CD8-positive, alpha-beta memory T cell (primary cell): ENCODE data around the gene AIF1L. TPM values are rescaled to one million over a fixed set of nuclear protein-coding genes. Genes with fewer than 3 reads are reported as not detected.

ENCODE experiments used
- CTCF ChIA-PET: fragments of 350-600 bp; sonication (Branson Sonifier 250); formaldehyde crosslinking; loops from one replicate; lab custom pipeline; 2021; ENCODE audit warnings: antibody characterized with exemption; lab: Charles Lee
- POLR2A ChIA-PET: fragments of 350-600 bp; sonication (Branson Sonifier 250); formaldehyde crosslinking; loops from one replicate; lab custom pipeline; 2021; ENCODE audit warnings: antibody characterized with exemption; lab: Charles Lee
- DNase-seq, 5 donors: peaks; one replicate each; pipeline versions ENCODE4 v3.0.0 to v3.0.0-alpha.2; 2020 to 2022; ENCODE audit warnings: mixed read lengths in 1 of 5
- H3K27ac ChIP-seq: one replicate; pipeline ENCODE4 v1.7.0; 2013; ENCODE audit warnings: low read depth, mild to moderate bottlenecking, low read length, moderate library complexity
- H3K27me3 ChIP-seq: 2 replicates; pipeline ENCODE4 v1.7.0; 2013; ENCODE audit warnings: low read length, mild to moderate bottlenecking; ENCODE audit not compliant: insufficient read depth, poor library complexity, severe bottlenecking
- H3K36me3 ChIP-seq: 2 replicates; pipeline ENCODE4 v1.7.0; 2013; ENCODE audit warnings: mild to moderate bottlenecking, low read length, moderate library complexity; ENCODE audit not compliant: insufficient read depth
- H3K4me1 ChIP-seq: 2 replicates; pipeline ENCODE4 v1.7.0; 2013; ENCODE audit warnings: mild to moderate bottlenecking, low read length, moderate library complexity; ENCODE audit not compliant: insufficient read depth
- H3K4me3 ChIP-seq: 2 replicates; pipeline ENCODE4 v1.7.0; 2013; ENCODE audit warnings: mild to moderate bottlenecking, low read length
- H3K9me3 ChIP-seq: 2 replicates; pipeline ENCODE4 v1.7.0; 2013; ENCODE audit warnings: mild to moderate bottlenecking, low read length
- H3K27ac Mint-ChIP-seq, 8 donors: one replicate each; pipeline ENCODE4 v1.8.0; 2020 to 2021; ENCODE audit warnings: mixed read lengths in 8 of 8, mild to moderate bottlenecking in 6 of 8, inconsistent platforms in 3 of 8, moderate library complexity in 3 of 8
- H3K27me3 Mint-ChIP-seq, 2 donors: one replicate each; pipeline ENCODE4 v1.8.0; 2020 to 2021; ENCODE audit warnings: mixed read lengths in 2 of 2, mild to moderate bottlenecking in 1 of 2, moderate library complexity in 1 of 2
- H3K36me3 Mint-ChIP-seq, 3 donors: one replicate each; pipeline ENCODE4 v1.8.0; 2020 to 2021; ENCODE audit warnings: mixed read lengths in 3 of 3, inconsistent platforms in 1 of 3, mild to moderate bottlenecking in 1 of 3
- H3K4me1 Mint-ChIP-seq, 3 donors: one replicate each; pipeline ENCODE4 v1.8.0; 2020 to 2021; ENCODE audit warnings: mixed read lengths in 3 of 3, inconsistent platforms in 1 of 3, mild to moderate bottlenecking in 1 of 3
- H3K4me3 Mint-ChIP-seq, 7 donors: one replicate each; pipeline ENCODE4 v1.8.0; 2020 to 2021; ENCODE audit warnings: mixed read lengths in 7 of 7, mild to moderate bottlenecking in 6 of 7, moderate library complexity in 4 of 7, inconsistent platforms in 2 of 7
- H3K9me3 Mint-ChIP-seq, 5 donors: one replicate each; pipeline ENCODE4 v1.8.0; 2020 to 2022; ENCODE audit warnings: mixed read lengths in 5 of 5, mild to moderate bottlenecking in 3 of 5, moderate library complexity in 2 of 5, inconsistent platforms in 1 of 5
- polyA plus RNA-seq: library from polyadenylated mRNA; unstranded; fragments of 300-500 nt; fragmentation: Illumina TruSeq; gene quantifications from one replicate; pipeline ENCODE4 v1.2.3, GENCODE V29; 2021
- total RNA-seq, 2 experiments: library from RNA; stranded (reverse); gene quantifications; one replicate each; pipeline ENCODE4 v1.2.3, GENCODE V29; 2021

Gene AIF1L
- total and polyA plus RNA-seq, 3 experiments from 2014 or later: 0.27 to 0.48 TPM; not detected in 1

GRCh38 chr9:131092548-131093440, 3.5 kb upstream of the AIF1L start:
- H3K27ac Mint-ChIP-seq: peak overlapping the region in 1 of 8 donors; percentile 32
- H3K27me3 ChIP-seq: peaks cover 33% of the 10 kb centered on the region
- CTCF ChIA-PET: no interaction called here
- H3K36me3 ChIP-seq: no peaks in the 10 kb centered on the region
- no peak overlapping the region for H3K4me3 ChIP-seq
- no peaks in the 10 kb centered on the region for H3K4me1 ChIP-seq
- no peaks in the 10 kb centered on the region for H3K36me3 Mint-ChIP-seq
- peaks cover 17 to 40% of the 10 kb centered on the region in 2 donors for H3K27me3 Mint-ChIP-seq
- no peak for DNase-seq
- no peaks in the 10 kb centered on the region for H3K9me3 Mint-ChIP-seq
- no peak overlapping the region for H3K4me3 Mint-ChIP-seq
- H3K27ac ChIP-seq: no peak overlapping the region
- H3K4me1 Mint-ChIP-seq: peaks cover 4 to 9% (median 6%) of the 10 kb centered on the region in 3 donors
- no peaks in the 10 kb centered on the region for H3K9me3 ChIP-seq
- POLR2A ChIA-PET: no interaction called here

GRCh38 chr9:131094015-131094414, 2.3 kb upstream of the AIF1L start:
- Mint-ChIP-seq H3K27me3 (peaks cover 20 to 39% of the 10 kb centered on the region in 2 donors), H3K4me1 (peaks cover 4 to 9% (median 6%) of the 10 kb centered on the region in 3 donors), H3K36me3 (no peaks in the 10 kb centered on the region), H3K27ac (no peak overlapping the region), H3K4me3 (no peak overlapping the region), H3K9me3 (no peaks in the 10 kb centered on the region)
- no peaks in the 10 kb centered on the region for H3K4me1 ChIP-seq
- H3K9me3 ChIP-seq: no peaks in the 10 kb centered on the region
- no peaks in the 10 kb centered on the region for H3K36me3 ChIP-seq
- peaks cover 32% of the 10 kb centered on the region for H3K27me3 ChIP-seq
- H3K4me3 ChIP-seq: no peak overlapping the region
- POLR2A ChIA-PET: no interaction called here
- no peak for DNase-seq
- H3K27ac ChIP-seq: no peak overlapping the region
- CTCF ChIA-PET: interaction anchor here (0.6 to 1.4 kb wide), 2 partner anchors 9 to 737 kb away, joined by 3 read pairs; no protein-coding TSS in a partner anchor

GRCh38 chr9:131094622-131095021, 1.7 kb upstream of the AIF1L start:
- ChIA-PET CTCF (interaction anchor here (1.4 kb wide), 1 partner anchor 10 kb away, joined by 3 read pairs; no protein-coding TSS in a partner anchor), POLR2A (no interaction called here)
- peaks cover 4 to 9% (median 6%) of the 10 kb centered on the region in 3 donors for H3K4me1 Mint-ChIP-seq
- H3K27me3 Mint-ChIP-seq: peaks cover 20 to 41% of the 10 kb centered on the region in 2 donors
- no peaks in the 10 kb centered on the region for H3K36me3 ChIP-seq
- no peaks in the 10 kb centered on the region for H3K9me3 ChIP-seq
- no peaks in the 10 kb centered on the region for H3K9me3 Mint-ChIP-seq
- peaks cover 32% of the 10 kb centered on the region for H3K27me3 ChIP-seq
- H3K4me3 Mint-ChIP-seq: peak overlapping the region in 1 of 7 donors; percentile 44
- H3K27ac Mint-ChIP-seq: no peak overlapping the region
- no peak overlapping the region for H3K27ac ChIP-seq
- no peaks in the 10 kb centered on the region for H3K4me1 ChIP-seq
- no peak overlapping the region for H3K4me3 ChIP-seq
- no peaks in the 10 kb centered on the region for H3K36me3 Mint-ChIP-seq
- no peak for DNase-seq

- H3K9me3 Mint-ChIP-seq: no peaks in the 10 kb centered on the region
- ChIA-PET CTCF (no interaction called here), POLR2A (no interaction called here)
- Histone ChIP-seq H3K9me3 (no peaks in the 10 kb centered on the region), H3K27me3 (peaks cover 32% of the 10 kb centered on the region), H3K4me3 (no peak overlapping the region), H3K36me3 (no peaks in the 10 kb centered on the region), H3K4me1 (no peaks in the 10 kb centered on the region), H3K27ac (no peak overlapping the region)
- no peaks in the 10 kb centered on the region for H3K36me3 Mint-ChIP-seq
- H3K4me3 Mint-ChIP-seq: peak overlapping the region in 6 of 7 donors; percentile 40 to 69 (median 66)
- peaks cover 22 to 41% of the 10 kb centered on the region in 2 donors for H3K27me3 Mint-ChIP-seq
- DNase-seq: no peak
- peaks cover 4 to 9% (median 6%) of the 10 kb centered on the region in 3 donors for H3K4me1 Mint-ChIP-seq
- H3K27ac Mint-ChIP-seq: peak overlapping the region in 2 of 8 donors; percentile 32 to 59
These were observed 564 bp upstream of the AIF1L start for GRCh38 chr9:131095666-131096268.

GRCh38 chr9:131097126-131097947, 1.0 kb downstream of the AIF1L start:
- Histone ChIP-seq H3K27me3 (peaks cover 32% of the 10 kb centered on the region), H3K27ac (no peak overlapping the region), H3K4me3 (peak overlapping the region; percentile 27), H3K36me3 (no peaks in the 10 kb centered on the region), H3K9me3 (no peaks in the 10 kb centered on the region), H3K4me1 (no peaks in the 10 kb centered on the region)
- Mint-ChIP-seq H3K36me3 (no peaks in the 10 kb centered on the region), H3K27ac (no peak overlapping the region), H3K27me3 (peaks cover 22 to 41% of the 10 kb centered on the region in 2 donors), H3K4me3 (peak overlapping the region in 6 of 7 donors; percentile 23 to 75 (median 56)), H3K9me3 (no peaks in the 10 kb centered on the region), H3K4me1 (peaks cover 4 to 9% (median 6%) of the 10 kb centered on the region in 3 donors)
- POLR2A ChIA-PET: no interaction called here
- no peak for DNase-seq
- CTCF ChIA-PET: interaction anchor here (1.1 kb wide), 2 partner anchors 9 kb away, joined by 4 read pairs; no protein-coding TSS in a partner anchor

- Histone ChIP-seq H3K4me3 (no peak overlapping the region), H3K4me1 (no peaks in the 10 kb centered on the region), H3K27ac (no peak overlapping the region), H3K27me3 (peaks cover 32% of the 10 kb centered on the region), H3K9me3 (no peaks in the 10 kb centered on the region), H3K36me3 (no peaks in the 10 kb centered on the region)
- Mint-ChIP-seq H3K36me3 (no peaks in the 10 kb centered on the region), H3K9me3 (no peaks in the 10 kb centered on the region), H3K27me3 (peaks cover 22 to 41% of the 10 kb centered on the region in 2 donors), H3K27ac (no peak overlapping the region), H3K4me1 (peaks cover 4 to 9% (median 6%) of the 10 kb centered on the region in 3 donors), H3K4me3 (peak overlapping the region in 1 of 7 donors; percentile 74)
- ChIA-PET POLR2A (no interaction called here), CTCF (interaction anchor here (1.1 kb wide), 1 partner anchor 8 kb away, joined by 4 read pairs; no protein-coding TSS in a partner anchor)
- DNase-seq: no peak
These were observed 1.6 kb downstream of the AIF1L start for GRCh38 chr9:131097948-131098278.

- DNase-seq: no peak
- Mint-ChIP-seq H3K4me1 (peaks cover 4 to 9% (median 6%) of the 10 kb centered on the region in 3 donors), H3K4me3 (no peak overlapping the region), H3K27me3 (peaks cover 22 to 41% of the 10 kb centered on the region in 2 donors), H3K36me3 (no peaks in the 10 kb centered on the region), H3K9me3 (no peaks in the 10 kb centered on the region), H3K27ac (no peak overlapping the region)
- CTCF ChIA-PET: no interaction called here
- Histone ChIP-seq H3K27me3 (peaks cover 32% of the 10 kb centered on the region), H3K27ac (no peak overlapping the region), H3K9me3 (no peaks in the 10 kb centered on the region), H3K36me3 (no peaks in the 10 kb centered on the region), H3K4me3 (no peak overlapping the region), H3K4me1 (no peaks in the 10 kb centered on the region)
- POLR2A ChIA-PET: no interaction called here
These were observed 2.2 kb downstream of the AIF1L start for GRCh38 chr9:131098391-131099101.
